ENCODE data around the gene TXNDC11. TPM values are rescaled to one million over a fixed set of nuclear protein-coding genes. Genes with fewer than 3 reads are reported as not detected.

The TXNDC11 gene, protein sequence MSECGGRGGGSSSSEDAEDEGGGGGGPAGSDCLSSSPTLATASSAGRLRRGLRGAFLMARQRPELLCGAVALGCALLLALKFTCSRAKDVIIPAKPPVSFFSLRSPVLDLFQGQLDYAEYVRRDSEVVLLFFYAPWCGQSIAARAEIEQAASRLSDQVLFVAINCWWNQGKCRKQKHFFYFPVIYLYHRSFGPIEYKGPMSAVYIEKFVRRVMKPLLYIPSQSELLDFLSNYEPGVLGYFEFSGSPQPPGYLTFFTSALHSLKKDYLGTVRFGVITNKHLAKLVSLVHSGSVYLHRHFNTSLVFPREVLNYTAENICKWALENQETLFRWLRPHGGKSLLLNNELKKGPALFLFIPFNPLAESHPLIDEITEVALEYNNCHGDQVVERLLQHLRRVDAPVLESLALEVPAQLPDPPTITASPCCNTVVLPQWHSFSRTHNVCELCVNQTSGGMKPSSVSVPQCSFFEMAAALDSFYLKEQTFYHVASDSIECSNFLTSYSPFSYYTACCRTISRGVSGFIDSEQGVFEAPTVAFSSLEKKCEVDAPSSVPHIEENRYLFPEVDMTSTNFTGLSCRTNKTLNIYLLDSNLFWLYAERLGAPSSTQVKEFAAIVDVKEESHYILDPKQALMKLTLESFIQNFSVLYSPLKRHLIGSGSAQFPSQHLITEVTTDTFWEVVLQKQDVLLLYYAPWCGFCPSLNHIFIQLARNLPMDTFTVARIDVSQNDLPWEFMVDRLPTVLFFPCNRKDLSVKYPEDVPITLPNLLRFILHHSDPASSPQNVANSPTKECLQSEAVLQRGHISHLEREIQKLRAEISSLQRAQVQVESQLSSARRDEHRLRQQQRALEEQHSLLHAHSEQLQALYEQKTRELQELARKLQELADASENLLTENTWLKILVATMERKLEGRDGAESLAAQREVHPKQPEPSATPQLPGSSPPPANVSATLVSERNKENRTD
- total RNA-seq (2022; extraction: Qiagen RNA extraction): 38.7 to 50.9 TPM (median 45.8 TPM) in 5 replicates

DNA sequence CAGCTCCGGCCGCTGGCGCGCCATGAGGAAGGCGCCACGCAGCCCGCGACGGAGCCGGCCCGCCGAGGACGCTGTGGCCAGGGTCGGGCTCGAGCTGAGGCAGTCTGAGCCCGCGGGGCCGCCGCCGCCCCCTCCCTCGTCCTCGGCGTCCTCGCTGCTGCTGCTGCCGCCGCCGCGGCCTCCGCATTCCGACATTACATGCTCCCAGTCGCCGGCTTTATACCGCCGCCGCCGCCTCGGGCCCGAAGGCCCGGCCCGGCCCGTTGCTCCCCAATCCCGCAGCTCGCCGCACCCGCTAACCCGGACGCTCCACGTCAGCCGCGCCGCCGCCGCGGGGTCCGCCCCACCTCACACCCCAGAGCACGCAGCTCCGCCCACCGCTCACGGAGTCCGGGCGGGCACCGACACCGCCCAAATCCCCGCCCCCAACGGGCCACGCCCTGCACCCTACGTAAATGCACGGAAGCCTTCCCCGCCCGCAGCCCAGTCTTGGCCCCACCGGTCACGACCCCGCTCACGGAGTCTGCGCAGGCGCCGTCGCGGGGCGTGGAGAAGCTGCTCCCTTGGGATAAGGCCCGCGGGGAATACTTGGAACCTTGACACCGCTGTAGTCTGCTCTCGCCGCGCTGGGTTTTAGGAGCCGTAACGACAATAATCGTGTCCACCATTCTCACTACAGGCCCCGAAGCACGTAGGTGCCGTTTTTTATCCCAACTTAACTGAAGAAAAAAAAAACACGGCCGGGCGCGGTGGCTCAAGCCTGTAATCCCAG lies at the start of gene TXNDC11:
TXNDC11 (minus strand) TSS at position 322 of the 772 bp plus-strand sequence; CDS start at position 195, 127 bp downstream.

DNA sequence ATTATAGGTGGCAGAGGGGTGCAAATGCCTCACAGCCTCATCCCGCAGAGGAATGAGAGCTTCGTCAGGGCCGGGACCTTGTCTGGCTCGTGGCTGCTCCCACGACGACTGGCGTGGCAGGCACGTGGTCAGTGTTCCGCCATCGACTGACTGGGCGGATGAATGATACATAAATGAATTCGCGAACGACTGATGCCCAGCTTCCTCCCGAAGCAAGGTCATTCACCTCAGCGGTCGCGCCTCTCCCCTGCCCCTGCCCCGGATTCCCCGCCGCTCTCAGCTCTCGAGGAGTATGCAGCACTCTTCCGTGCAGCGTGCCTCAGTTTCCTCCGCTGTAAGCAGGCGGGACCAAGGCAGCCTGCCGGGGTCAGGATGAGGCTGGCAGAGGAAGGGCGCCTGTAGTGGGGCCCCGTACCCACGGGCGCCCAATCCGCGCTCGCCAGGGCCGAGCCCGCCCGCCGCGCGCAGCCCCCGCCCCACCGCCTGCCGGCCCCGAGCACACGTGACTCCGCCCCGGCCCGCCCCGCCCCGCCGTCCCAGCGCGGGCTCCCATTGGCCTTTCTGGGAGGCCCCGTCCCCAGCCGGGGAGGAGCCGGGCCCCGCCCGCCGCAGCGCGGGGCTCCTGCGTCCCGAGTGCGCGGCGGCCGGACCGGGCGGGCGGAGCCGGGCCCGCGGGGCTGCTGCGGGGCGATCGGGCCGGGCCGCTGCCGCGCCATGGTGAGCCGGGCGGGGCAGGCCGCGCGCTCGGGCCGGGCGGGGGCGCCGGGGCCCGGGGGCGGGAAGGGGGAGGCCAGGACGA lies 74.6 kb downstream of the TXNDC11 start, which contains the start of gene SNN:
SNN (plus strand) TSS at position 632 of the 799 bp plus-strand sequence. CDS start 7,605 bp downstream, outside the sequence.

Other genes starting within 250 kb of the TXNDC11 start
- gene LITAF, start 155.9 kb downstream of the TXNDC11 start, total RNA-seq (2022; extraction: Qiagen RNA extraction): 174 to 215 TPM (median 202 TPM) in 5 replicates
- gene SNN, start 74.4 kb downstream of the TXNDC11 start, total RNA-seq (2022; extraction: Qiagen RNA extraction): 21.7 to 26.6 TPM (median 24.3 TPM) in 5 replicates
- 29.0 to 35.8 TPM (median 29.5 TPM) in 5 replicates for gene ZC3H7A, start 54.4 kb upstream of the TXNDC11 start, total RNA-seq (2022; extraction: Qiagen RNA extraction)
- 210 to 259 TPM (median 229 TPM) in 5 replicates for gene RSL1D1, start 108.7 kb upstream of the TXNDC11 start, total RNA-seq (2022; extraction: Qiagen RNA extraction)
- gene GSPT1, start 173.1 kb upstream of the TXNDC11 start, total RNA-seq (2022; extraction: Qiagen RNA extraction): 193 to 211 TPM (median 204 TPM) in 5 replicates
- gene NPIPB2, start 199.2 kb upstream of the TXNDC11 start, total RNA-seq (2022; extraction: Qiagen RNA extraction): 1.5 to 4.1 TPM (median 2.9 TPM) in 5 replicates
- not detected in 5 replicates for gene TNFRSF17, start 222.4 kb upstream of the TXNDC11 start, total RNA-seq (2022; extraction: Qiagen RNA extraction)
- 2.3 to 3.1 TPM (median 2.6 TPM) in 5 replicates for gene SNX29, start 233.9 kb upstream of the TXNDC11 start, total RNA-seq (2022; extraction: Qiagen RNA extraction)